ENCODE results near the gene TSC2.

TSC2 gene

DNA sequence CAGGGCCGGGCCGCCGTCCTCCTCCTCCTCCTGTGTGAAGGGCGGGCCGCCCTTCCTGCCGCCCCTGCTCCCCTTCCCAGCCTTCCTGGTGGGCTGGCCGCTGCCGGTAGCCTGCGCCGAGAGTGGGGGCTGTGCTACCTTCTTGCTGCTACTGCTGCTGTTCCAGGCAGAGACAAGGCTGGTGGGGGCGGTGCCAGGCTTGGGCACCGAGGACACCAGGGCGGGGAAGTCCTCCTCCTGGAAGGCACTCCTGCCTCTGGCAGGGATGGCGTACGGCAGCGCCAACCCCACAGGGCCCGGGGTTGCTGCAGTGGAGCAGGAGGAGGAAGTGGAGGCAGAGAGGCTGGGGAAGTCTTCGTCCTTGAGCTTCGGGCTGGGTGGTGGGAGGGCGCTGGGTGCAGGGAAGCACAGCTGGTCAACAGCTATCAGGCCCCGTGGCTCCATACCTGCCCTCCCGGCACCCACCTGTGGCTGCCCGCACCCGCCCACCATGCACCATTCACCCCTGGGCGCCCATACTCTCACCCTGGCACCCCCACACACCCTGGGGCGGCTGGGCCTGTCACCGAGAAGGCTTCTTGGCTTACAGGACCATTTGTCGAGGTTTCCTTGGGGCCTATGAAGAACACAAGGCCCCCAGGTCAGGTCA lies 47.8 kb upstream of the TSC2 start:
- no peak overlapping the region for H3K4me2 ChIP-seq (ENCODE audit: low read length)
- peaks cover 7% of the 10 kb centered on the region for H3K4me1 ChIP-seq (ENCODE audit: insufficient read depth, low read length, severe bottlenecking)
- H2AFZ ChIP-seq (ENCODE audit: low read length): no peak overlapping the region
- H3K27ac ChIP-seq (ENCODE audit: low read depth, low read length, poor library complexity, severe bottlenecking): no peak overlapping the region
- no peaks in the 10 kb centered on the region for H3K9me3 ChIP-seq (ENCODE audit: low read length)
- peaks cover 75% of the 10 kb centered on the region for H3K36me3 ChIP-seq (ENCODE audit: insufficient read depth, low read length)
- H3K27me3 ChIP-seq (ENCODE audit: insufficient read depth, low read length): no peaks in the 10 kb centered on the region
- no peak overlapping the region for H3K9ac ChIP-seq (ENCODE audit: low read length)
- H4K20me1 ChIP-seq (ENCODE audit: insufficient read depth, low read length): no peaks in the 10 kb centered on the region
- no peak for TF ChIP-seq EZH2 (IDR thresholded peaks at IDR 0.05; ENCODE audit: borderline replicate concordance, low read length)
- TF ChIP-seq, protein P1, sequence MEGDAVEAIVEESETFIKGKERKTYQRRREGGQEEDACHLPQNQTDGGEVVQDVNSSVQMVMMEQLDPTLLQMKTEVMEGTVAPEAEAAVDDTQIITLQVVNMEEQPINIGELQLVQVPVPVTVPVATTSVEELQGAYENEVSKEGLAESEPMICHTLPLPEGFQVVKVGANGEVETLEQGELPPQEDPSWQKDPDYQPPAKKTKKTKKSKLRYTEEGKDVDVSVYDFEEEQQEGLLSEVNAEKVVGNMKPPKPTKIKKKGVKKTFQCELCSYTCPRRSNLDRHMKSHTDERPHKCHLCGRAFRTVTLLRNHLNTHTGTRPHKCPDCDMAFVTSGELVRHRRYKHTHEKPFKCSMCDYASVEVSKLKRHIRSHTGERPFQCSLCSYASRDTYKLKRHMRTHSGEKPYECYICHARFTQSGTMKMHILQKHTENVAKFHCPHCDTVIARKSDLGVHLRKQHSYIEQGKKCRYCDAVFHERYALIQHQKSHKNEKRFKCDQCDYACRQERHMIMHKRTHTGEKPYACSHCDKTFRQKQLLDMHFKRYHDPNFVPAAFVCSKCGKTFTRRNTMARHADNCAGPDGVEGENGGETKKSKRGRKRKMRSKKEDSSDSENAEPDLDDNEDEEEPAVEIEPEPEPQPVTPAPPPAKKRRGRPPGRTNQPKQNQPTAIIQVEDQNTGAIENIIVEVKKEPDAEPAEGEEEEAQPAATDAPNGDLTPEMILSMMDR (IDR thresholded peaks at IDR 0.05; ENCODE audit: low read length): no peak
- H3F3A ChIP-seq (ENCODE audit: insufficient read depth, low read length): no peaks in the 10 kb centered on the region
- no peaks in the 10 kb centered on the region for H3K79me2 ChIP-seq (ENCODE audit: insufficient read depth, low read length)
- no peak overlapping the region for H3K4me3 ChIP-seq (ENCODE audit: low read depth, low read length, poor library complexity, severe bottlenecking)
- no peaks in the 10 kb centered on the region for H3K9me2 ChIP-seq (ENCODE audit: low read depth, low read length)

DNA sequence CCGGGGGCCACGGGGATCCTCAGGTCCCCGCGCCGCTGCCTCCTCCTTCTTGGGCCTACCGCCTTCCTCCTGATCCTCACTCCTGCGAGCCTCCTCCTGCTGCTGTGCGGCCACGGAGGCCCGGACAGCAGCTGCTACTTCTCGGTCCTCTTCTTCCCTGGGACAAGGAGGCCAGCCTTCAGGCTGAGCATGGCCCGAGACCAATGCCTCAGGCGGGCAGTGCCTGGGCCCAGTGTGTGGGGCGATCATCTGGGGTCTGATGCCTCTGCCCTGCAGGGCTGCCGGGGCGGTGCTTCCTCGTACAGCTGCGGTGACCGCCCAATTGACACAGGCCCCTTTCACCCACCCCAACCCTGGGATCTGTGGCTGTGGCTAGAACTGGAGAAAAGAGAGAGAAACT lies 46.8 kb upstream of the TSC2 start:
- peaks cover 71% of the 10 kb centered on the region for H3K36me3 ChIP-seq (ENCODE audit: insufficient read depth, low read length)
- H3F3A ChIP-seq (ENCODE audit: insufficient read depth, low read length): no peaks in the 10 kb centered on the region
- no peak overlapping the region for H3K4me2 ChIP-seq (ENCODE audit: low read length)
- peaks cover 17% of the 10 kb centered on the region for H3K4me1 ChIP-seq (ENCODE audit: insufficient read depth, low read length, severe bottlenecking)
- H3K27me3 ChIP-seq (ENCODE audit: insufficient read depth, low read length): no peaks in the 10 kb centered on the region
- H3K4me3 ChIP-seq (ENCODE audit: low read depth, low read length, poor library complexity, severe bottlenecking): no peak overlapping the region
- no peaks in the 10 kb centered on the region for H3K9me3 ChIP-seq (ENCODE audit: low read length)
- no peaks in the 10 kb centered on the region for H4K20me1 ChIP-seq (ENCODE audit: insufficient read depth, low read length)
- H3K9ac ChIP-seq (ENCODE audit: low read length): no peak overlapping the region
- H3K27ac ChIP-seq (ENCODE audit: low read depth, low read length, poor library complexity, severe bottlenecking): no peak overlapping the region
- no peaks in the 10 kb centered on the region for H3K79me2 ChIP-seq (ENCODE audit: insufficient read depth, low read length)
- TF ChIP-seq, protein P1 (IDR thresholded peaks at IDR 0.05; ENCODE audit: low read length): no peak
- TF ChIP-seq EZH2 (IDR thresholded peaks at IDR 0.05; ENCODE audit: borderline replicate concordance, low read length): no peak
- no peaks in the 10 kb centered on the region for H3K9me2 ChIP-seq (ENCODE audit: low read depth, low read length)
- H2AFZ ChIP-seq (ENCODE audit: low read length): no peak overlapping the region

DNA sequence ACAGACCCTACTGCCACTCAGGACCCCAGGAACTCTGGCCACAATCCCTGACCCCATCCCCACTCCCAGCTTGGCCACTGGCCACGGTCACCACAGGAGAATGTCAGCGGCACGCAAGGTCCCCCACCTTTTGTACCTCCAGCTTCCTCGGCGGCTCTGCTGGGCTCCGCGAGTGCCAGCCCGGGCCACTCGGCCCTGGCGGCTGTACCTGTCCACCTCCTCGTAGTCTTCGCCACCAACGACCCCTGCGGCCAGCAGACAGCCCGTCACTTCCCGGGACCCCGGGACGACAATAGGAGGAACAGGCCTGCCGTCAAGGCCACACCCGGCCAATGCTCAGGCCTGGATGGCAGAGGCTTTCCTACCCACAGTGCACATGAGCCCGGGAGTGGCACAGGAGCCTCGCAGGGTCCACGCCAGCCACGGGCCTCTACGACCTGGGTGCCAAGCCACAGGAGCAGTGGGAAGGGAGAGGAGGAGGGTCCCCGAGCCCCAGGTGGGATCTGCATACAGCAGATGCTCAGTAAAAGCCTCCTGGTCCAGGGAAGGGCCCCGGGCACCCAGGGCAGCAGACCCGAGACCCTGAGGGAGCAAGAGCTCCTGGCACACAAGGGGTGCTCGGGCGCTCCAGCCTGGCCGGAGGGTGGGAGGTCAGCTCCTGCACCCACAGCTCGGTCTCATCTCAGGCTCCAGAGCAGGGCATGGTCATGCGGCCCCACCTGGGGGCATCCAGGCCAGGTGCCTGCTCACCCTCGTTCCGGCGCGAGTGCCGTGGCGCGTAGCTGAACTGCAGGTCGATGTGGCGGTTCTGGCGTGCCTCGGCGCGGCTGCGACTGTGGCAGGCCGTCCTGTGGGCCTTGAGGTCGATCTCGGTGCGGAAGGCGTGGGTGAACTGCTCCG lies 46.1 kb upstream of the TSC2 start:
- Histone ChIP-seq H3F3A (ENCODE audit: insufficient read depth, low read length) (no peaks in the 10 kb centered on the region), H3K4me1 (ENCODE audit: insufficient read depth, low read length, severe bottlenecking) (peaks cover 22% of the 10 kb centered on the region), H4K20me1 (ENCODE audit: insufficient read depth, low read length) (no peaks in the 10 kb centered on the region), H2AFZ (ENCODE audit: low read length) (no peak overlapping the region), H3K36me3 (ENCODE audit: insufficient read depth, low read length) (peaks cover 75% of the 10 kb centered on the region), H3K79me2 (ENCODE audit: insufficient read depth, low read length) (no peaks in the 10 kb centered on the region), H3K9me2 (ENCODE audit: low read depth, low read length) (no peaks in the 10 kb centered on the region), H3K9me3 (ENCODE audit: low read length) (no peaks in the 10 kb centered on the region), H3K27ac (ENCODE audit: low read depth, low read length, poor library complexity, severe bottlenecking) (no peak overlapping the region), H3K4me3 (ENCODE audit: low read depth, low read length, poor library complexity, severe bottlenecking) (no peak overlapping the region), H3K9ac (ENCODE audit: low read length) (no peak overlapping the region), H3K27me3 (ENCODE audit: insufficient read depth, low read length) (no peaks in the 10 kb centered on the region), H3K4me2 (ENCODE audit: low read length) (no peak overlapping the region)
- no peak for TF ChIP-seq EZH2 (IDR thresholded peaks at IDR 0.05; ENCODE audit: borderline replicate concordance, low read length)
- TF ChIP-seq, protein P1 (IDR thresholded peaks at IDR 0.05; ENCODE audit: low read length): no peak
